ELF-1 (cell line): Measurements from ENCODE around the gene SNRNP35.
A peak's percentile ranks its signal among the peaks of the same experiment; 100 is the strongest.
"Not testable (repeated sequence)": the region's sequence is repeated elsewhere in the genome, so short reads cannot be mapped to it uniquely, and the experiment has no call there.

Experiments used
- DNase-seq: peaks from one replicate; pipeline ENCODE4 v3.0.0-alpha.2; 2016; ENCODE audit warnings: low read depth, low spot score

SNRNP35 gene, protein sequence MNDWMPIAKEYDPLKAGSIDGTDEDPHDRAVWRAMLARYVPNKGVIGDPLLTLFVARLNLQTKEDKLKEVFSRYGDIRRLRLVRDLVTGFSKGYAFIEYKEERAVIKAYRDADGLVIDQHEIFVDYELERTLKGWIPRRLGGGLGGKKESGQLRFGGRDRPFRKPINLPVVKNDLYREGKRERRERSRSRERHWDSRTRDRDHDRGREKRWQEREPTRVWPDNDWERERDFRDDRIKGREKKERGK

DNA sequence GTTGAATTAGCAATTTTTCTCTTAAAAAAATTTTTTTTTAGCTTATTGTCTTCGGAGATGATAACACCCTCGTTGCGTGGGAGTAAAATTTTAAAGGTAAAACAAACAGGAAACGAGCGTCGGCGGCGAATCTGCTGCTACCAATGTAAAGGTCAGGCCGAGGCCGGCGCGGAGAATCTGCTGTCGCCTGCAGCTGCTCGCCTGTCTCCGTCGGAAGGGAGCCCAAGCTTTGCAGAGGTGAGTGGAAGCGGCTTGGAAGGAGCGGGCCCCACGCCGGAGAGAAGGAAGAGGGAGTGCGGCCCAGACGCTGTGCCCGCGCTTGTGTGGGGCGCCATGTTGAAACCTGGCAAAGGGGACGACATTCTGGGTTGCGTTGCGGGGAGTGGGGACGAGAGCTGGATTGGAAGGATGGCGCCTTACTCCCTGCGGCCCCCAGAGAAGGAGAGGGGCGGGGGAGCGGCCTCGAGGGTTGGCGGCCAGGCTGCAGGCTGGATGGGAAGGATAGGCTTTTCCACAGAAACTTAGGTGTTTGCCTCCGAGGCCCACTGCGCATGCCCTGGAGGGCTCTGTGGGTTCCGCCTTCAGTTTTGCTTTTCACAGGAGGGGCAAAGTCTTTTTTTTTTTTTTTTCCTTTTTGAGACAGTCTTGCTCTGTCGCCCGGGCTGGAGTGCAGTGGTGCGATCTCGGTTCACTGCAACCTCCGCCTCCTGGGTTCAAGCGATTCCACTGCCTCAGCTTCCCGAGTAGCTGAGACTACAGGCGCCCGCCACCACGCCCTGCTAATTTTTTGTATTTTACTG is at the start of gene SNRNP35:
TSS of gene SNRNP35 (plus strand) at position 160 of the 800 bp plus-strand sequence. CDS start 7,402 bp downstream, outside the sequence.
- DNase-seq = peak; percentile 90

DNA sequence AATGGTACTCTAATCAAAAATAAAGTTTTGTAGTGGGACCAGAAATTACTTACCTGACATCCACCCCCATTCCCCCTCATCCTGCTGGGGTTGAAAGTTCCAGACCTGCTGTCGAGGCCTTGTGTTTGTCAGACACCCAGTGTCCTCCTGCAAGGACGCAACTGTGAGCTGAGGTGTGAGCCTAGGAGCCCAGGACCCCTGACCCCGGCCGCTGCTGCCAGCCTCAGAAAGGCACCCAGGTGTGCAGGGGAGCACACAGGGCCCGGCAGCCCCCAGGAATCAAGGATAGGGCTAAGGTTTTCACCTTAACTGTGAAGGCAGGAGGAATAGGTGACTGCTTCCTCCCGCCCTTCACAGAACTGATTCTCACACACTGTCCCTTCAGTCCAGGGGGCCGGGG is 49.3 kb upstream of the SNRNP35 start:
- not testable (repeated sequence) for DNase-seq

DNA sequence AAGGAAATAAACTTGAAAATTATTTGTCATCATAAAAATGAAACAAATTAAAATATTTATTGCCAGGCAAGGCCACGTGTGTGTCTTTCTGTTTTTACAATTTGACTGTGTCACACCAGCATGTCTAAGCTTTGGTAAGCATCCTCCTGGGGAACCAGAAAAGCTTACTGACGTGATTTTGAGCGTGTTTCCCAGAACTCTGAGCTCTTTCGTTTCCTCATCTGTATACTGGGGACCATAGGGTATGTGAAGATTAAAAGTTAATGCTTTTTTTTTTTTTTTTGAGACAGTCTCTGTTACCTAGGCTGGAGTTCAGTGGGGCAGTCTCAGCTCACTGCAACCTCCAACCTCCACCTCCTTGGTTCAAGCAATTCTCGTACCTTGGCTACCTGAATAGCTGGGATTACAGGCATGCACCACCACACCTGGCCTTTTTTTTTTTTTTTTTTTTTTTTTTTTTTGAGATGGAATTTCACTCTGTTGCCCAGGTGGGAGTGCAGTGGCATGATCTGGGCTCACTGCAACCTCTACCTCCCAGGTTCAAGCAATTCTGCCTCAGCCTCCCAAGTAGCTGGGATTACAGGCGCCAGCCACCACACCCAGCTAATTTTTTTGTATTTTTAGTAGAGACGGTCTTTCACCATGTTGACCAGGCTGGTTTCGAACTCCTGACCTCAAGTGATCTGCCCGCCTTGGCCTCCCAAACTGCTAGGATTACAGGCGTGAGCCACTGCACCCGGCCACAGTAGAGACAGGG is 48.5 kb upstream of the SNRNP35 start:
- DNase-seq = not testable (repeated sequence)

DNA sequence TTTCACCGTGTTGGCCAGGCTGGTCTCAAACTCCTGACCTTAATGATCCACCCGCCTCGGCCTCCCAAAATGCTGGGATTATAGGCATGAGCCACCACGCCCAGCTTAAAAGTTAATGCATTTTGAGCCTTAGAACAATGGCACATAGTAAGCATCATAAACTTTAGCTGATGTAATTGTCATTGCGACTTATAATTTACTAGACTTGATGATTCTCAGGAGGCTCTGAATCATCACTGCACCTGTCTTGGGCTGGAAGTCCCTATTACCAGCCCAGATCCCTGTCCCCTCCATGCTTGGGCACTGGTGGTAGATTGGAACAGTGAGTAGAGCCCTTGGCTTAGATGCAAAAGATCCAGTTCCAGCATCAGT is 47.9 kb upstream of the SNRNP35 start:
- no peak for DNase-seq

DNA sequence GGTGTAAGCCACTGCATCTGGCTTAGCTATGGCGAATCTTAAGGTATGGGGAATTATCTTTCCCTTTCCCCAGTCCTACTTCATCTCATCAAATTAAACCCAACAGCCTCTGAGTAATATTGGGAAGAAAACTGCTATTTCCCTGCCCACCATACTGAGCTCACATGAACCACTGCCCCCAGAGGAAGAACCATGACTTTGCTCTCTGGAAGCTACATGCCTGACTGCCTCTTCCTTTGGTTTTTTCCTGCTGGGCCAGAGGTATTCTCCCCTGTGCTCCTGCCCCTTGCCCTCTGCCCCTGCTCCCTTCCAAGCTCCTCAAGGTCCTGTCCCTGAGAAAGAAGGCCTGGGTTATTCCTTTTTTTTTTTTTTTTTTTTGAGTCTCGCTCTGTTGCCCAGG is 36.6 kb upstream of the SNRNP35 start:
- DNase-seq = no peak

DNA sequence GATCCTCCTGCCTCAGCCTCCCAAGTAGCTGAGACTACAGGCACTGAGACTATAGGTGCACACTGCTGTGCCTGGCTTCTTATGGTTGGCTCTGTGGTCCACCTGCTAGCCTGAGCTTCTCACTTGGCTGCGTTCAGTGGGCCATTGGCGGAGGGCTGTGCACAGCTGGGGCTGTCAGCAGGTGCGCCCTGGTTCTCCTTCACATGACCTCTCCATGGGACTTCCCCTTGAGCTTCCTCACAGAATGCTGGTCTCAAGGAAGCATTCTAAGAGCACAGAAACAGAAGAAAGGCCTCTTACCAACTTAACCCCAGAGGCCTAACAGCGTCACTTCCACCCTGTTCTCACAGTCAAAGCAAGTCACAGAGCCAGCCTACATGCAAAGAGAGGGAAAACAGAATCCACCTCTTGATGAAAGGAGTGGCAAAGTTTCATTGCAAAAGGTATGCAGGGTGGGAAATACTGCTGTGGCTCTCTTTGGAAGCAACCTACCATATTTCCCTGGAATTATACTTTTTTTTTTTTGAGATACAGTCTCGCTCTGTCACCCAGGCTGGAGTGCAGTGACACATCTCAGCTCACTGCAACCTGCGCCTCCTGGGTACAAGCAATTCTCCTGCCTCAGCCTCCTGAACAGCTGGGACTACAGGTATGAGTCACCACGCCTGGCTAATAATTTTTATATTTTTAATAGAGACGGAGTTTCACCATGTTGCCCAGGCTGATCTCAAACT is 30.7 kb upstream of the SNRNP35 start:
- DNase-seq = no peak

DNA sequence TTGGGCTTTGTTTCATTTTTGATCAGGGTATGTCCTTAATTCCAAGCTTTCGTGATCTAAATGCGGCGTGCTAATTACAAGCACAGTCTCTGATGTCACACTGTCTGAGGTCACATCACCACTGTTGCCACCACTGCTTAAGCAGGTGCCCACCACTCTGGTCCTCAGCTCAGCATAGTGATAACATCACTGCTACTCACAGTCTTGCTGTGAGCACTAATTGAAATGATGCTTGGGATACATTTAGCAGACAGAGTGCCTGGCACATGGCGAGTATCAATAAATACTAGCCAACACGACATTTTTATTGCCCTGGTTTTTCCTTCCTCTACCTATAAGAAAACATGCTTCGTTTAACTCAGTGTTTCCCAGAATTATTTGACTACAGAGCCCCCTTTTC is 29.3 kb upstream of the SNRNP35 start:
- DNase-seq = no peak

DNA sequence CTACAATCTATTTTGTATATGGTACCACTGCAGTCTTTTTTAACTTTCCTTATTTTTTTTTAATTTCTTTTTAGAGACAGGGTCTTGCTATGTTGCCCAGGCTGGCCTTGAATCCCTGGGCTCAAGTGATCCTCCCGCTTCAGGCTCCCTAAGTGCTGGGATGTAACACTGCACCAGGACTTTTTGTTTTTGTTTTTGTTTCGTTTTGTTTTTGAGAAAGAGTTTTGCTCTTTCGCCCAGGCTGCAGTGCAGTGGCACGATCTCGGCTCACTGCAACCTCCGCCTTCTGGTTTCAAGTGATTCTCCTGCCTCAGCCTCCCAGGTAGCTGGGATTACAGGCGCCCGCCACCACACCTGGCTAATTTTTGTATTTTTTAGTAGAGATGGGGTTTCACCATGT is 28.8 kb upstream of the SNRNP35 start:
- DNase-seq = not testable (repeated sequence)

DNA sequence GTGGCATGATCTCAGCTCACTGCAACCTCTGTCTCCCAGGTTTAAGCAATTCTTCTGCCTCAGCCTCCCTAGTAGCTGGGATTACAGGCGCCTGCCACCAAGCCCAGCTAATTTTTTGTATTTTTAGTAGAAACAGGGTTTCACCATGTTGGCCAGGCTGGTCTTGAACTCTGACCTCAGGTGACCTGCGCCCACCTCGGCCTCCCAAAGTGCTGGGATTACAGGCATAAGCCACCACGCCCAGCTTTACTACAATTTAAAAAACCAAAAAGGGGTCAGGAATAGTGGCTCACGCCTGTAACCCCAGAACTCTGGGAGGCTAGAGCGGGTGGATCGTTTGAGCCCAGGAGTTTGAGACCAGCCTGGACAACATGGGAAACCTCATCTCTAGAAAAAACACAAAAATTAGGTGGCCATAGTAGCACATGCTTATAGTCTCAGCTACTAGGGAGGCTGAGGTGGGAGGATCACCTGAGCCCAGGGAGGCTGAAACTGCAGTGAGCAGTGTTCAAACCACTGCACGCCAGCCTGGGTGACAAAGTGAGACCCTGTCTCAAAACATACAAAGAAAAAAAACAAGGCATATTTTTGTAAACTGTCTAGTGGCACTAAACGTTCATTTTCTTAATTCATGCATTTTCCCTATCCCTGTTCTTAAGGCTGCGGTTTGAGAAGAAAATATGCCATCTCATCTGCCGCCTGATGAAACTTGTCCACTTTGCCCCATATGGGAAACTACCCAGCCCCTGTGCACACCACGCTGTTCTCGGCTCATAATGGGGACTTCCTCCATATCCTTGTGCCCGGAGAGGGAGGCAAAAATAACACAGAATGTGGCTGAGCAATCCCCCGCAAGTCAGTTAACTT is 25.8 kb upstream of the SNRNP35 start:
- DNase-seq = not testable (repeated sequence)

DNA sequence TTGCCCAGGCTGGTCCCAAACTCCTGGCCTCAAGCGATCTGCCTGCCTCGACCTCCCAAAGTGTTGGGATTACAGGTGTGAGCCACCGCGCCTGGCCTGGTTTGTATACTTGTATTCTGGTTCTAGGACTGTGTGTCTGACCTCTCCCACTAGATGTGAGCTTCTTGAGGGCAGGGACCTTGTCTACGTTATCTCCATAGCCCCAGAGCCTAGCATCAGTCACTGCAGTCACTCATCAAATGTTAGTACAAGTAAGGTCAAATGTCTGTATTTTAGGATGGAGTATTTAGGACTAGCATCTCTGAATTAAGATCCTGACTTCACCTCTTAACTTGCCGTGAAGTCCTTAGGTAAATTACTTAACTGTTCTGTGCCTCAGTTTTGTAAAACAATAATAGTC is 24.3 kb upstream of the SNRNP35 start:
- DNase-seq = no peak

DNA sequence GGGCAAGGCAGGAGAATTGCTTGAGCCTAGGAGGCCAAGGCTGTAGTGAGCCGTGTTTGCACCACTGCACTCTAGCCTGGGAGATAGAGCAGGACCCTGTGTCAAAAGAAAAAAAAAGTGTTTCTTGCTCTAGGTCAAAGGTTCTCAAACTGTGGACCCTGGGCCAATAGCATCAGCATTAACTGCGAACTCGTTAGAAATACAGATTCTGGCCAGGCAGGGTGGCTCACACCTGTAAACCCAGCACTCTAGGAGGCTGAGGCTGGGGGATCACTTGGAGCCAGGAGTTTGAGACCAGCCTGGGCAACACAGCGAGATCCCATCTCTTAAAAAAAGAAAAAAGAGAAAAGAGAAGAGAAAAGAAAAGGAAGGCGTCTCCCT is 22.3 kb upstream of the SNRNP35 start:
- no peak for DNase-seq

DNA sequence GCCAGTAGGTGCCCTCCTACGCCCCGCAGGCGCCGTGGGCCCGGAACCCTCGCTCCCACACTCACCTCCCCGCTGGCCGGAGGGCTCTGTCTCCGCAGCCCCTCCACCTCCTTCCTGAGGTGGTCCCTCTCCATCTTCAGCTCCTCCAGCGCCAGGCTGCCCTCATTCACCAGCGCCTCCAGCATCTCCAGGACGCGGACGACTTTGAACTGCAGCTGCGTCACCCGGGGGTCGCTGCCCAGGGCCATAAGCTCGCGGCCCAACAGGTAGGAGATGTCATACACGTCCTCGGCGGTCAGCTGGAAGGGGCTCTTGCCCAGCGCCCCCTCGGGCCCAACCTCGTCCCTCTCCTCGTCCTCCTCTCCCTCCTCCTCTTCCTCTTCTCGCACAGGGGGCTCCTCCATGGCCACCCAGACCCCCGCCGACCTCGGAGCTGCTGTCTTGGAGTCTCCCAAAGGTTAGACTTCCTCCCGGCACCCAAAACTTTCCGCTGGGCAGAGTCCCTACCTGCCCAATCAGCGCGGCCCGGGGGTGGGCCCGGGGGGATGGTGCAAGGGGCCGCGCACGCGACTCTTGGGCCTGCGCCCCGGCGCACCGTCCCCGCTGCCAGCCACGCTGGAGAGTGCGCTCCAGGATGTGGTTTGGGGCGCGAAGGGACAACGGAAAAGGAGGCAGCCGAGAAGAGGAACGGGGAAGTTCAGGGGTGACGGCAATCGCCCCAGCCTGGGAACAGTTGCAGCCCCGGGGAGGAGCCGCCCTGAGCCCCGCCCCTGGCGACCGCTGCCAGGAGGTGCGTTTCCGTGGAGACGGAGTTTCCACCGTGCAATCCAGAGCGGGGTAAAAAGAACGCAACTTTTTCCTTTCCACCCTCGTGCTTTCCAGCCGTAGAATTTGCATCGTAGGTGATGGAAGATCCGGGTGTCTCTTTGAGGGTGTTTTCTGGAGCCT is 21.6 kb upstream of the SNRNP35 start, which contains the start of gene RILPL2:
TSS of gene RILPL2 (minus strand) at position 668 of the 948 bp plus-strand sequence. CDS start at position 404, 264 bp downstream.
- peak; percentile 74 for DNase-seq

DNA sequence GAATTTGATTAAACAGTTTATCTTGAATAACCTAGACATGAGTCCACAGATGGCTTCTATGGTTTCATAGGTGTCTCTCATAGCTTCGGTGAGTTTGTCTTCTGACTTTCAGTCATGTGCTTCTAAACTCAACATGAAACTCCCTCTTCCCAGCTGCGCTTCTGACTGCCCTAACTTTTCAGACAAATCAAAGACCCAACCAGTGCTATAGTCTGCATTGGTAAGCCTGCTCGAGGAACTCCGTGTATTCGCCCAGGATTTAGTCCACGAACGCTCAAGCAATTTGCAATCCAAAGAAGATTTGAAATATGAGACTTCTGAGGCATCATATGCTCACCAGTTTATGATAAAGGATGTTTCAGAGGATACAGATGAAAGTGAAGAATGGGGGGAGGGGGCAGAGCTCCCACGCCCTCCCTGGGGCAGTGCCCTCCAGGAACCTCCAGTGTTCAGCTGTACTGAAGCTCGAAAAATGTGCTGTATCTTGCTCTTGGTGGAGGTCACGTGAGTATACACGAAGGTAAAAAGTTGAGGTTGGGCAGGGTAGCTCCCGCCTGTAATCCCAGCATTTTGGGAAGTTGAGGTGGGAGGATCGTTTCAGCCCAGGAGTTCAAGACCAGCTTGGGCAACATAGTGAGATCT is 16.3 kb upstream of the SNRNP35 start:
- no peak for DNase-seq

DNA sequence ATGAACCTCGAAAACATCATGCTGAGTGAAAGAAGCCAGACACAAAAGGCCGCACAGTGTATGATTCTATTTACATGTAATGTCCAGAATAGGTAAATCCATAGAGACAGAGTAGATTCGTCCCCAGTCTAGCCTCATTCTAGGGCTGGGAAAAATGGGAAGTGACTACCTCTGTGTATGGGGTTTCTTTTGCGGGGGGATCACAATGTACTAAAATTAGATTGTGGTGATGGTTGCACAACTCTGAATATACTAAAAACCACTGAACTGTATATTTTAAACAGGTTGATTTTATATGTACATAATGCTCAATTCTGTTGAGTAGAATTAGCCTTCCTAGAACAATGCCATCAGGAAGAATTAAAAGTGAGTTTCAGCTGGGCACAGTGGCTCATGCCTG is 15.2 kb upstream of the SNRNP35 start:
- no peak for DNase-seq

DNA sequence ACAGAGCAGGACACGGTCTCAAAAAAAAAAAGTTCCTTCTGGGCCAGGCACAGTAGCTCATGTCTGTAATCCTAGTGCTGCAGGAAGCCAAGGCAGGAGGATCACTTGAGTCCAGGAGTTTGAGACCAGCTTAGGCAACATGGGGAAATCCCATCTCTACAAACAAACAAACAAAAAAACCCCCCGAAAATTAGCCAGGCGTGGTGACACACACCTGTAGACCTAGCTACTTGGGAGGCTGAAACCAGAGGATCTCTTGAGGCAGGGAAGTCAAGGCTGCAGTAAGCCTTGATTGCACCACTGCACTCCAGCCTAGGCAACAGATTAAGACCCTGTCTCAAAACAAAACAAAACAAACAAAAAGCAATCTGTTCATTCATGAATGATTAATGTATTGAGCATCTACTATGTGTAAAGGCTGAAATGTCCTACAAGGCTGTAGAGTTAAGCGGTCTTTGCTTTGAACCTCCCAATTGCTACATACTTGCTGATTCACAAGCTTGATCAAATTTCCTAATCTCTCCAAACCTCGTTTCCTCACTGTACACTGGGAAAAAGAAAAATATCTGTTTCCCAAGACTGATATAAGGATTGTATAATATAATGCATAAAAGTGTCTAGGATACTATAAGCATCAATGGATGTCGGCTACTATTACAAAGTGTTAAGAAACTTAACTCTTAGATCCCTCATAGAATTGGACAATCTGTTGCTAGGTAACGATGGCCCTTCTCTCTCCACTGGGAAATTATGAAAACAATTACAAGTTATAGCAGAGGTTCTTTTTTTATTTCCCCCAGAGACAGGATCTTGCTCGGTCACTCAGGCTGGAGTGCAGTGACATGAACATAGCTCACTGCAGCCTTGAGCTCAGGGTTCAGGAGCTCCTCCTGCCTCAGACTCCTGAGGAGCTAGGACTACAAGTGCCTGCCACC is 13.6 kb upstream of the SNRNP35 start:
- DNase-seq = no peak

DNA sequence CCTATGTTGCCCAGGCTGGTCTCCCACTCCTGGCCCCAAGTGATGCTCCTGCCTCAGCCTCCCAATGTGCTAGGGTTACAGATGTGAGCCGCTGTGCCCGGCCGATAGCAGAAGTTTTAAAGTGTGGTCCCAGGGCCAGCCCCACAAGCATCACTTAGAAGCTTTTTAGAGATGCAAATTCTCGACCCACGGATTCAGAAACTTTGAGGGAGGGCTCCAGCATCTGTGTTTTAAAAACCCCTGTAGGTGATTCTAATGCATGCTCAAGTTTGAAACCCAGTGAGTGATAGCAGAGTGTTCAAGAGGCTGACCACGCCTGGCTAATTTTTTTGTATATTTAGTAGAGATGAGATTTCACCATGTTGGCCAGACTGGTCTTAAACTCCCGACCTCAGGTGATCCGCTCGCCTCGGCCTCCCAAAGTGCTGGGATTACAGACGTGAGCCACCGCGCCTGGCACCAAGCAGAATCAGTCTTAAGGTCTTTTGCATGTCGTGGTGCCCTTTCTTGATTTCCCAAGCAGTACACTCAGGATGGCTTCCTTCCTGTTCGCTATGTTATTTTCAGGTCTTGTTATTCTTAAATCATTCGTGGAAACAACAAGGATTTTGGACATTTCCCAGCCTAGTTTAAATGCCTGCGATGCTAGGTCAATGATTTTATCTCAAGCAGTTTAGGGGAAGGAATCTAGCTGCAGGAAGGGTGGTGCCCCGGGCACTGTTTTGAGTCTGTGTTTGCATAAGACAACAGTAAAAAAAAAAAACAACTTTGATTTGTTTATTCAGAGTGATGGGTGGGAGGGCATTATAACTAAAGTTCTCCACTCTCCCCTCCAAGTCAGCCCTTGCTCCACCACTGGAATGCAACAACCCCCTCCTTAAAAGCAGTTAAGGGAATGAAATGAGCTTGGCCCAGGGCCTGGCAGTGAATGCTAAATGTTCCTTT is 12.3 kb upstream of the SNRNP35 start:
- peak; percentile 55 for DNase-seq

DNA sequence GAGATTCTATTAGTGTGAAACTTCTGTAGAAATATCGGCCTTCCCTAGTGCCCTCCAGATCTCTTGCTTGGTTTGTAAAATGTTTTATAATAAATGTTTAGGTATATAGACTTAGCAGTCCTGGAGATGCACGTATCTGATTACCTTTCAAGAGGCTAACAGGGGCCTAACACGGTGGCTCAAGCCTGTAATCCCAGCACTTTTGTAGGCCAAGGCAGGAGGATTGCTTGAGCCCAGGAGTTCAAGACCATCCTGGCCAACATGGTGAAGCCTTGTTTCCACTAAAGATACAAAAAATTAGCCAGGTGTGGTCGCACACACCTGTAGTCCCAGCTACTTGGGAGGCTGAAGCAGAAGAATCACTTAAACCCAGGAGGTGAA is 11.6 kb upstream of the SNRNP35 start:
- no peak for DNase-seq
